A549 (cell line): Measurements from ENCODE around the gene OTOG. TPM values are rescaled to one million over a fixed set of nuclear protein-coding genes. Genes with fewer than 3 reads are reported as not detected.

Experiments
- ATAC-seq, 2 experiments: fragments of 200-7000 bp in 1 of 2; fragments of >200 bp in 1 of 2; cut with Nextera tagmentation in 1 of 2; cut with Tn5 transposase in 1 of 2; 3 replicates each; pipeline versions ENCODE4 v1.8.0 to v1.9.1; 2018 to 2020; ENCODE audit warnings: mild to moderate bottlenecking in 1 of 2, moderate library complexity in 1 of 2
- CTCF ChIA-PET: fragments of 300-600 bp; sonication (Branson Sonifier 250); formaldehyde crosslinking; extraction: SDS; loops from one replicate; lab custom pipeline; 2021; ENCODE audit warnings: antibody characterized with exemption, inconsistent platforms; lab: Yijun Ruan, JAX
- POLR2A ChIA-PET: fragments of 350-600 bp; formaldehyde crosslinking; extraction: SDS; loops from one replicate; lab custom pipeline; 2021; ENCODE audit warnings: antibody characterized with exemption, inconsistent platforms; lab: Yijun Ruan, JAX
- DNase-seq, 2 experiments: peaks; one replicate each; pipeline versions ENCODE4 v3.0.0 to v3.0.0-alpha.2; 2011 to 2016; ENCODE audit warnings: low read depth in 1 of 2, low spot score in 1 of 2
- FAIRE-seq: peaks from 2 replicates; lab custom pipeline; 2011; peaks lifted over from hg19 to GRCh38; lab: Jason Lieb, UNC
- H3K27ac ChIP-seq, 2 experiments: fragments of >200 bp; sonication (Bioruptor Twin); formaldehyde crosslinking; 3 replicates each; pipeline ENCODE4 v1.5.1; 2016 to 2017
- H3K4me1 ChIP-seq: fragments of >200 bp; sonication (Bioruptor Twin); formaldehyde crosslinking; 3 replicates; pipeline ENCODE4 v1.6.1; 2016
- H3K4me2 ChIP-seq: fragments of >200 bp; sonication (Bioruptor Twin); formaldehyde crosslinking; 3 replicates; pipeline ENCODE4 v1.6.1; 2016
- H3K4me3 ChIP-seq: fragments of >200 bp; sonication (Bioruptor Twin); formaldehyde crosslinking; 3 replicates; pipeline ENCODE4 v1.5.1; 2016
- H3K9me3 ChIP-seq: fragments of >200 bp; sonication (Bioruptor Twin); formaldehyde crosslinking; 3 replicates; pipeline ENCODE4 v1.6.1; 2016
- CBX2 ChIP-seq: fragments of 200-600 bp; sonication (generic); IDR thresholded peaks from 2 replicates; pipeline ENCODE4 v1.6.1; 2016; ENCODE audit warnings: low read depth, mild to moderate bottlenecking, borderline replicate concordance
- CBX8 ChIP-seq: fragments of 200-600 bp; sonication (generic); IDR thresholded peaks from 2 replicates; pipeline ENCODE4 v1.6.1; 2016
- CHD2 ChIP-seq: fragments of 150-350 bp; IDR thresholded peaks from 2 replicates; pipeline ENCODE4 v1.6.1; 2014; ENCODE audit warnings: low read length; ENCODE audit not compliant: partially characterized antibody
- EHF ChIP-seq: fragments of 250-450 bp; sonication (Bioruptor Pico); IDR thresholded peaks from 2 replicates; pipeline ENCODE4 v1.5.0; 2020; ENCODE audit warnings: mild to moderate bottlenecking
- EP300 ChIP-seq, 2 experiments: fragments of >200 bp; sonication (Bioruptor Twin); formaldehyde crosslinking; IDR thresholded peaks; 2 replicates in 1 of 2; 3 replicates in 1 of 2; pipeline ENCODE4 v1.6.1; 2016 to 2017
- FOXS1 ChIP-seq: fragments of 250-450 bp; sonication (Bioruptor Pico); IDR thresholded peaks from 2 replicates; pipeline ENCODE4 v1.5.0; 2020; ENCODE audit warnings: mild to moderate bottlenecking, moderate library complexity
- HOXA7 ChIP-seq: fragments of 250-450 bp; sonication (Bioruptor Pico); IDR thresholded peaks from 2 replicates; pipeline ENCODE4 v1.5.0; 2020; ENCODE audit warnings: mild to moderate bottlenecking, moderate library complexity
- JUN ChIP-seq, 2 experiments: fragments of >200 bp; sonication (Bioruptor Twin); formaldehyde crosslinking; IDR thresholded peaks; 2 replicates in 1 of 2; 3 replicates in 1 of 2; pipeline ENCODE4 v1.6.1; 2016 to 2017
- MYC ChIP-seq: IDR thresholded peaks from 2 replicates; pipeline ENCODE4 v1.6.1; 2012; ENCODE audit warnings: mild to moderate bottlenecking, inconsistent platforms, low read length, improper control_type of control experiment, borderline replicate concordance
- RAD21 ChIP-seq, 2 experiments: fragments of >200 bp in 1 of 2; sonication (Bioruptor Twin) in 1 of 2; formaldehyde crosslinking in 1 of 2; IDR thresholded peaks in 1 of 2; conservative IDR thresholded peaks in 1 of 2; 2 replicates in 1 of 2; 3 replicates in 1 of 2; pipeline ENCODE4 v1.6.1; 2012 to 2018; ENCODE audit warnings: inconsistent platforms in 1 of 2
- RARB ChIP-seq: fragments of 250-450 bp; sonication (Bioruptor Pico); IDR thresholded peaks from 2 replicates; pipeline ENCODE4 v1.8.0; 2021; ENCODE audit warnings: mild to moderate bottlenecking, moderate library complexity
- RCOR1 ChIP-seq: fragments of 150-350 bp; IDR thresholded peaks from 2 replicates; pipeline ENCODE4 v1.6.1; 2014; ENCODE audit warnings: antibody characterized with exemption, low read length, low read depth
- SMC3 ChIP-seq: fragments of >200 bp; sonication (Bioruptor Twin); formaldehyde crosslinking; IDR thresholded peaks from 3 replicates; pipeline ENCODE4 v1.6.1; 2018; ENCODE audit warnings: inconsistent platforms
- TP53 ChIP-seq: fragments of 250-450 bp; sonication (Bioruptor Pico); IDR thresholded peaks from 2 replicates; pipeline ENCODE4 v1.5.0; 2021; ENCODE audit warnings: mild to moderate bottlenecking, moderate library complexity
- ZC3H11A ChIP-seq: fragments of 450-650 bp; IDR thresholded peaks from 2 replicates; pipeline ENCODE4 v1.6.1; 2014; ENCODE audit warnings: antibody characterized with exemption, mild to moderate bottlenecking
- ZFP36 ChIP-seq: fragments of 450-650 bp; IDR thresholded peaks from 2 replicates; pipeline ENCODE4 v1.6.1; 2014; ENCODE audit warnings: borderline replicate concordance; ENCODE audit not compliant: partially characterized antibody
- ZNF302 ChIP-seq: fragments of 250-450 bp; sonication (Bioruptor Pico); IDR thresholded peaks from 2 replicates; pipeline ENCODE4 v1.9.0; 2021; ENCODE audit warnings: inconsistent platforms, mild to moderate bottlenecking, moderate library complexity
- WGBS: methylation state at CpG from one replicate; pipeline ENCODE4 v1.1.6; 2017; ENCODE audit errors: missing lambda C conversion rate; 5-methylcytosine and 5-hydroxymethylcytosine counted together
- polyA plus RNA-seq, 4 experiments: library from polyadenylated mRNA; depleted of rRNA in 3 of 4; stranded (reverse); fragments of >200 nt; fragmentation: RNase III in 1 of 4; extraction: RNeasy Plus Mini Kit Qiagen cat#74134 plus additional on column Dnase treatment in 1 of 4; gene quantifications; 2 replicates in 3 of 4; 3 replicates in 1 of 4; pipeline ENCODE4 v1.2.3, GENCODE V29; 2011 to 2017
- TF ChIP-seq, protein P1 (sequence below): fragments of 250-450 bp; sonication (Bioruptor Pico); IDR thresholded peaks from 2 replicates; pipeline ENCODE4 v1.5.0; 2020; ENCODE audit warnings: low read depth, mild to moderate bottlenecking, moderate library complexity
- TF ChIP-seq, protein P2 (sequence below): fragments of >200 bp; sonication (Bioruptor Twin); formaldehyde crosslinking; IDR thresholded peaks from 3 replicates; pipeline ENCODE4 v1.6.1; 2016
- TF ChIP-seq, protein P3 (sequence below): IDR thresholded peaks from 2 replicates; pipeline ENCODE4 v1.6.1; 2012

Gene OTOG
- polyA plus RNA-seq, 2 of the 4 experiments (the other 2 are of a cell fraction), result not detected

DNA sequence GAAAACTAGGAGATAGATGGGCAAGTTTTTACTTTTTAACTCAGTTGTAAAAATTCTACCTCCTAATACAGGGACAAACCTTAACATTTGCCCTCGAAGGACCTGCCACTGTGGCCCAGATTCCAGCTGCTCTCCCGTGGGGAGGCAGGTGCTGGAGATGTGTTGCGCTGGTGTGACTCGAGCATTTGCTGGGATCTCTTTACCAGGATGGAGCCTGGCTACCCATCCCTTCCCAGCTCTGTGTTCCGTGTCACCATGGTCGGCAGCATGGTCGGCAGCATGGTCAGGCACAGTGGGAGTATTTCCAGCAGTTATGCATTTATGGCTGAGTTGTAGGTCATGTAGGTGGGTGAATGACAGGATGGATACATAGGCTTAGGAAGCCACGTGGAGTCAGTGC, 41.1 kb downstream of the OTOG start:
- no peak overlapping the region for H3K4me3 ChIP-seq
- ATAC-seq (no peak), FAIRE-seq (no peak), DNase-seq (no peak)
- ChIA-PET POLR2A (no interaction called here), CTCF (interaction anchor here (1.2 kb wide), 2 partner anchors 8 to 11 kb away, joined by 3 read pairs; no protein-coding TSS in a partner anchor)
- H3K9me3 ChIP-seq, result no peaks in the 10 kb centered on the region; the same call in 2 of the 3 replicates
- no peaks in the 10 kb centered on the region for H3K4me1 ChIP-seq
- no peak for TF ChIP-seq RCOR1
- H3K4me2 ChIP-seq, result no peak overlapping the region
- no peak overlapping the region for H3K27ac ChIP-seq
- WGBS, result 26% methylated on average over 8 of the region's 8 CpGs

DNA sequence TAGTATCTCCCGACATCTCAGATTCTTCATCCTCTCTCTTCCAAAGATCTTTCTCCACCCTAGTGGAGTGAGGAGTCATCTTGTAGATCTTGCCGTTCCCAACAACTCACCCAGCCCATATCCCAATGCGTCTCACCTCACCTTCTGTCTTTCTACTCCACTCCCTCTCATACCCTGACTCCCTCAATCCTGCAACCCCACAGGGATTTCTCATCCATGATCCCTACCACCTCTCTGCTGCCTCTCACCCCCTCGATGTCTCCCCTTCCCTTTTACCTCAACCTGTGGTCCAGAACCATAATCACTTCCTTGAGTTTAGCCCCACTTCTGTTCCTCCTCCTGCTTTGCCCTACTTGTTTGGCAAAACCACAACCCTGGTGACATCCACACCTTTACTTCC, 41.7 kb downstream of the OTOG start:
- no peak for FAIRE-seq
- no peak for TF ChIP-seq CHD2
- TF ChIP-seq, protein P1, sequence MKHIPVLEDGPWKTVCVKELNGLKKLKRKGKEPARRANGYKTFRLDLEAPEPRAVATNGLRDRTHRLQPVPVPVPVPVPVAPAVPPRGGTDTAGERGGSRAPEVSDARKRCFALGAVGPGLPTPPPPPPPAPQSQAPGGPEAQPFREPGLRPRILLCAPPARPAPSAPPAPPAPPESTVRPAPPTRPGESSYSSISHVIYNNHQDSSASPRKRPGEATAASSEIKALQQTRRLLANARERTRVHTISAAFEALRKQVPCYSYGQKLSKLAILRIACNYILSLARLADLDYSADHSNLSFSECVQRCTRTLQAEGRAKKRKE (CRISPR knock-in tag), result no peak
- TF ChIP-seq RAD21 (conservative IDR thresholded peaks at IDR 0.05 in 1 of 2, IDR thresholded peaks at IDR 0.05 in 1 of 2), result no peak
- no peak for TF ChIP-seq EHF (CRISPR knock-in tag)
- TF ChIP-seq, protein P2, sequence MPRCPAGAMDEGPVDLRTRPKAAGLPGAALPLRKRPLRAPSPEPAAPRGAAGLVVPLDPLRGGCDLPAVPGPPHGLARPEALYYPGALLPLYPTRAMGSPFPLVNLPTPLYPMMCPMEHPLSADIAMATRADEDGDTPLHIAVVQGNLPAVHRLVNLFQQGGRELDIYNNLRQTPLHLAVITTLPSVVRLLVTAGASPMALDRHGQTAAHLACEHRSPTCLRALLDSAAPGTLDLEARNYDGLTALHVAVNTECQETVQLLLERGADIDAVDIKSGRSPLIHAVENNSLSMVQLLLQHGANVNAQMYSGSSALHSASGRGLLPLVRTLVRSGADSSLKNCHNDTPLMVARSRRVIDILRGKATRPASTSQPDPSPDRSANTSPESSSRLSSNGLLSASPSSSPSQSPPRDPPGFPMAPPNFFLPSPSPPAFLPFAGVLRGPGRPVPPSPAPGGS, result no peak
- TF ChIP-seq CBX8, result no peak
- TF ChIP-seq MYC, result no peak
- no peak for TF ChIP-seq SMC3
- TF ChIP-seq, protein P3, sequence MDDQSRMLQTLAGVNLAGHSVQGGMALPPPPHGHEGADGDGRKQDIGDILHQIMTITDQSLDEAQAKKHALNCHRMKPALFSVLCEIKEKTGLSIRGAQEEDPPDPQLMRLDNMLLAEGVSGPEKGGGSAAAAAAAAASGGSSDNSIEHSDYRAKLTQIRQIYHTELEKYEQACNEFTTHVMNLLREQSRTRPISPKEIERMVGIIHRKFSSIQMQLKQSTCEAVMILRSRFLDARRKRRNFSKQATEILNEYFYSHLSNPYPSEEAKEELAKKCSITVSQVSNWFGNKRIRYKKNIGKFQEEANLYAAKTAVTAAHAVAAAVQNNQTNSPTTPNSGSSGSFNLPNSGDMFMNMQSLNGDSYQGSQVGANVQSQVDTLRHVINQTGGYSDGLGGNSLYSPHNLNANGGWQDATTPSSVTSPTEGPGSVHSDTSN, result no peak
- TF ChIP-seq JUN (IDR thresholded peaks at IDR 0.05), result no peak
- no peak for TF ChIP-seq ZC3H11A
- TF ChIP-seq RARB (CRISPR knock-in tag), result no peak
- no peak for TF ChIP-seq CBX2
- no peak for TF ChIP-seq ZNF302 (CRISPR knock-in tag)
- TF ChIP-seq FOXS1 (CRISPR knock-in tag), result no peak
- no peak for TF ChIP-seq ZFP36
- no peak for TF ChIP-seq TP53 (CRISPR knock-in tag)
- no peak for TF ChIP-seq HOXA7 (CRISPR knock-in tag)
- TF ChIP-seq, all 56 proteins: peak for 0
- H3K4me3 ChIP-seq, result no peak overlapping the region
- POLR2A ChIA-PET, result no interaction called here
- no peak overlapping the region for H3K27ac ChIP-seq
- 48% methylated on average over 4 of the region's 4 CpGs for WGBS
- H3K9me3 ChIP-seq, result no peaks in the 10 kb centered on the region; the same call in 2 of the 3 replicates
- H3K4me2 ChIP-seq, result no peak overlapping the region
- ATAC-seq (no peak), DNase-seq (no peak)
- no peaks in the 10 kb centered on the region for H3K4me1 ChIP-seq
- CTCF ChIA-PET, result interaction anchor here (0.6 kb wide), 2 partner anchors 17 to 301 kb away, joined by 3 read pairs; no protein-coding TSS in a partner anchor

DNA sequence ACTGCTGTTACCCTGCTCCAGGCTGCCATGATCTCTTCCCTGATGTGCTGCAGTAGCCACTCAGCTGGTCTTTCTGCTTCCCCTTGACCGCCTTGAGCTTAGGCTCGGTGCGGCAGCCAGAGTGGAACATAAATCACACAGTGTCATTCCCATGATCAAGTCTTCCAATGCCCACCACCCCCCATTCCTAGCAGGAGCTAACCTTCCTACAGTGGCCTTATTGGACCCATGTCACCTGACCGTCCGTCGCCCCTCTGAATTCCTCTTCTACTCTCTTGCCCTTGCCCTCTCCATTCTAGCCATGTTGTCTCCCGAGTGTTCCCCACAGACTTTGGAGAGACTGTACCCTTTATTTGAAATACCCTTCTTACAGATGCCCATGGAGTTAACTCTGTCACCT, 43.4 kb downstream of the OTOG start:
- POLR2A ChIA-PET, result no interaction called here
- no peak for FAIRE-seq
- no peak overlapping the region for H3K4me3 ChIP-seq
- no peaks in the 10 kb centered on the region; the same call in 2 of the 3 replicates for H3K9me3 ChIP-seq
- H3K4me1 ChIP-seq, result no peaks in the 10 kb centered on the region
- no peak overlapping the region for H3K4me2 ChIP-seq
- no peak for TF ChIP-seq EP300 (IDR thresholded peaks at IDR 0.05)
- TF ChIP-seq, all 56 proteins: peak for 0
- WGBS, result 67% methylated on average over 7 of the region's 7 CpGs
- ATAC-seq, result no peak
- CTCF ChIA-PET, result interaction anchor here (1.0 kb wide), 1 partner anchor 140 kb away, joined by 5 read pairs; no protein-coding TSS in a partner anchor
- no peak for DNase-seq
- H3K27ac ChIP-seq, result no peak overlapping the region
